Kidney epithelial cell (primary cell): ENCODE measurements around the gene PLXDC1. TPM values are rescaled to one million over a fixed set of nuclear protein-coding genes. Genes with fewer than 3 reads are reported as not detected.

Experiments used
- DNase-seq: peaks from one replicate; pipeline ENCODE4 v3.0.0-alpha.2; 2010; ENCODE audit warnings: low read depth
- H3K27me3 ChIP-seq: 2 replicates; pipeline ENCODE4 v1.6.0; 2011; ENCODE audit warnings: low read length; ENCODE audit not compliant: control insufficient read depth, insufficient read depth
- H3K36me3 ChIP-seq: 2 replicates; pipeline ENCODE4 v1.5.1; 2011; ENCODE audit warnings: low read length; ENCODE audit not compliant: control insufficient read depth, insufficient read depth
- H3K4me3 ChIP-seq: 2 replicates; pipeline ENCODE4 v1.5.1; 2011; ENCODE audit warnings: low read depth, mild to moderate bottlenecking, control low read depth, low read length
- CTCF ChIP-seq: IDR thresholded peaks from 2 replicates; pipeline ENCODE4 v1.5.1; 2011; ENCODE audit warnings: mild to moderate bottlenecking, moderate library complexity, low read length, control low read depth, inconsistent platforms; ENCODE audit not compliant: insufficient read depth, poor library complexity, severe bottlenecking
- total RNA-seq: library from RNA; depleted of rRNA; stranded (reverse); fragments of >200 nt; gene quantifications from 2 replicates; pipeline ENCODE4 v1.2.3, GENCODE V29; 2015

Gene PLXDC1
- total RNA-seq, 1 donor from 2014 or later = 0.67 TPM

GRCh38 chr17:39107973-39108372, 43.5 kb downstream of the PLXDC1 start:
- no peak overlapping the region for H3K4me3 ChIP-seq
- no peak for DNase-seq
- peaks cover 55% of the 10 kb centered on the region for H3K27me3 ChIP-seq

GRCh38 chr17:39107155-39107554, 44.3 kb downstream of the PLXDC1 start:
- H3K4me3 ChIP-seq = no peak overlapping the region
- TF ChIP-seq CTCF = no peak
- DNase-seq = no peak
- H3K27me3 ChIP-seq = peaks cover 52% of the 10 kb centered on the region
- no peaks in the 10 kb centered on the region for H3K36me3 ChIP-seq

More at GRCh38 chr17:39107973-39108372, 43.5 kb downstream of the PLXDC1 start:
- no peaks in the 10 kb centered on the region for H3K36me3 ChIP-seq
- no peak for TF ChIP-seq CTCF

- no peak for DNase-seq
- H3K4me3 ChIP-seq = no peak overlapping the region
- peaks cover 44% of the 10 kb centered on the region for H3K27me3 ChIP-seq
- TF ChIP-seq CTCF = no peak
- H3K36me3 ChIP-seq = no peaks in the 10 kb centered on the region
Measured at GRCh38 chr17:39105705-39106104, 45.7 kb downstream of the PLXDC1 start.

GRCh38 chr17:39104657-39105056, 46.8 kb downstream of the PLXDC1 start:
- H3K27me3 ChIP-seq = peaks cover 42% of the 10 kb centered on the region
- DNase-seq = no peak
- no peak for TF ChIP-seq CTCF
- H3K4me3 ChIP-seq = no peak overlapping the region
- H3K36me3 ChIP-seq = no peaks in the 10 kb centered on the region

GRCh38 chr17:39104046-39104445, 47.4 kb downstream of the PLXDC1 start:
- DNase-seq = no peak
- H3K36me3 ChIP-seq = no peaks in the 10 kb centered on the region
- TF ChIP-seq CTCF = no peak
- peaks cover 41% of the 10 kb centered on the region for H3K27me3 ChIP-seq
- H3K4me3 ChIP-seq = no peak overlapping the region

- no peak for DNase-seq
- Histone ChIP-seq H3K4me3 (no peak overlapping the region), H3K27me3 (peaks cover 29% of the 10 kb centered on the region), H3K36me3 (no peaks in the 10 kb centered on the region)
- TF ChIP-seq CTCF = no peak
Measured at GRCh38 chr17:39101091-39101490, 50.3 kb downstream of the PLXDC1 start.
